HFF-Myc (cell line): Measurements from ENCODE around the gene ITPKC.
"Not testable (repeated sequence)": the region's sequence is repeated elsewhere in the genome, so short reads cannot be mapped to it uniquely, and the experiment has no call there.

Source experiments
- DNase-seq: peaks from one replicate; pipeline ENCODE4 v3.0.0-alpha.2; 2011; ENCODE audit warnings: low read depth; ENCODE audit errors: extremely low read depth
- H3K4me3 ChIP-seq: replicated peaks from 2 replicates; pipeline ENCODE4 v1.5.1; 2011; ENCODE audit warnings: low read depth, mild to moderate bottlenecking, control low read depth, low read length
- TF ChIP-seq, protein P1 (sequence below): IDR thresholded peaks from 2 replicates; pipeline ENCODE4 v1.5.1; 2012; ENCODE audit warnings: mild to moderate bottlenecking, low read depth, low read length, control low read depth; ENCODE audit errors: missing control alignments

The ITPKC gene

DNA sequence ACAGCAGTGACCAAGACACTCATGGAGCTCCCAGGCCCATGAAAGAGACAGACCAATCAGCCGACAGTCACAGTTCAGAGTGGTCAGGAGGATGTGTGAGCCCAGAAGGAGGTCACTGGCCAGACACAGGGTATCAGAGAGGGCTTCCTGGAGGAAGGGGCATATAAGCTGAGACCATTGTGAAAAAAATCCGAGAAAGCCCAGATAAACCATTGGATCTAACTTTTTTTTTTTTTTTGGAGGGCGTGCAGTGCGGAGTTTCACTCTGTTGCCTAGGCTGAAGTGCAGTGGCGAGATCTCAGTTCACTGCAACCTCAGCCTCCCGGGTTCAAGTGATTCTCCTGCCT, 4.2 kb downstream of the ITPKC start:
- TF ChIP-seq, protein P1, sequence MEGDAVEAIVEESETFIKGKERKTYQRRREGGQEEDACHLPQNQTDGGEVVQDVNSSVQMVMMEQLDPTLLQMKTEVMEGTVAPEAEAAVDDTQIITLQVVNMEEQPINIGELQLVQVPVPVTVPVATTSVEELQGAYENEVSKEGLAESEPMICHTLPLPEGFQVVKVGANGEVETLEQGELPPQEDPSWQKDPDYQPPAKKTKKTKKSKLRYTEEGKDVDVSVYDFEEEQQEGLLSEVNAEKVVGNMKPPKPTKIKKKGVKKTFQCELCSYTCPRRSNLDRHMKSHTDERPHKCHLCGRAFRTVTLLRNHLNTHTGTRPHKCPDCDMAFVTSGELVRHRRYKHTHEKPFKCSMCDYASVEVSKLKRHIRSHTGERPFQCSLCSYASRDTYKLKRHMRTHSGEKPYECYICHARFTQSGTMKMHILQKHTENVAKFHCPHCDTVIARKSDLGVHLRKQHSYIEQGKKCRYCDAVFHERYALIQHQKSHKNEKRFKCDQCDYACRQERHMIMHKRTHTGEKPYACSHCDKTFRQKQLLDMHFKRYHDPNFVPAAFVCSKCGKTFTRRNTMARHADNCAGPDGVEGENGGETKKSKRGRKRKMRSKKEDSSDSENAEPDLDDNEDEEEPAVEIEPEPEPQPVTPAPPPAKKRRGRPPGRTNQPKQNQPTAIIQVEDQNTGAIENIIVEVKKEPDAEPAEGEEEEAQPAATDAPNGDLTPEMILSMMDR, result no peak
- DNase-seq, result no peak
- peak overlapping the region; percentile 69 for H3K4me3 ChIP-seq

DNA sequence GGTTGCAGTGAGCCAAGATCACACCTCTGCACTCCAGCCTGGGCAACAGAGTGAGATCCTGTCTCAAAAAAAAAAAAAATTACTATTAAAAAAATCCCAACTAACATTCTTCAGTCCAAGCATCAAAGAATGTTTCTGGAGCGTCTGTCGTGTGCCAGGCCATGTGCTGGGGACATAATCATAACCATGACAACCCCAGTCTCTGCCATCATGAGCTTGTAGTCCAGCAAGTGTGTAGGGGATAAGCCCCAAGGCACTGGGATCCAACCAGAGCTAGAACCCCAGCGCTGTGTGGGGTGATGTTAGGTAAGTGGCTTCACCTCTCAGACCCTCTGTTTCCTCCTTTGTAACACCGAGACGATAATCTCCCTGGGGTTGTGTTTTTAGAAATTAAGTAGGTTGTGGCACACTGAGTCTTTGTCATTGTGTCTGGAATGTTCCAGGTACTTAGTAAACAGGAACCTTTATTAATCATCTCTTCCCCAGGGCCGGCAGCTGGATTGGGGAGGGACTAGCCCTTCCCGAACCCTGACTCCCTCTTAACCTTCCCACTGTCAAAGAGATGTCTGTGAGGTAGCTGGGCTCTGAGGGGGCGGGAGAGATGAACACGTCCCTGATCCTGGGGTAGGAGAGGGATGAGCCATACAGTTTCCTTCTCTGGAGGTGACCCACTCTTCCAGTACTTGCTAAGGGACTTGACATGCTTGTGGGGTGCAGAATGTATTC, 5.2 kb downstream of the ITPKC start:
- TF ChIP-seq, protein P1, result no peak
- DNase-seq, result no peak
- H3K4me3 ChIP-seq, result peak overlapping the region; percentile 19

DNA sequence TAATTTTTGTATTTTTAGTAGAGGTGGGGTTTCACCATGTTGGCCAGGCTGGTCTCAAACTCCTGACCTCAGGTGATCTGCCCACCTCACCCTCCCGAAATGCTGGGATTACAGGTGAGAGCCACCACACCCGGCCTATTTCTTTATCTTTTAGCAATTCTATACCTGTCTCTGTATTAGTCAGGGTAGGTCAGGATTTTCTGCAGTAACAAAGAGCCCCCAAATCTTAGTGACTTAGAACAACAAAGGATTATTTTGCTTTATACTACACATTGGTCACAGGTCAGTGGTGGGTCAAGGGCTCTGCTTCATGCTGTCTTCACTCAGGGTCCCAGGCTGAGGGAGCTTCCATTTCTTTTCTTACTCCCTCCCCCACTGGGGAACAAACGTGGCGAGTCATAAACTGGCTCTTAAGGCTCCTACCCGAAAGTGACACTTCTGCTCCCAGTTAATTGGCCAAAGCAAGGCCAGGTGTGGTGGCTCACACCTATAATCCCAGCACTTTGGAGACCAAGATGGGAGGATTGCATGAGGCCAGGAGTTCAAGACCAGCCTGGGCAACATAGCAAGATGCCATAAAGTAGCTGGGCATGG, 6.8 kb downstream of the ITPKC start:
- DNase-seq, result no peak
- TF ChIP-seq, protein P1, result no peak
- no peak overlapping the region for H3K4me3 ChIP-seq

DNA sequence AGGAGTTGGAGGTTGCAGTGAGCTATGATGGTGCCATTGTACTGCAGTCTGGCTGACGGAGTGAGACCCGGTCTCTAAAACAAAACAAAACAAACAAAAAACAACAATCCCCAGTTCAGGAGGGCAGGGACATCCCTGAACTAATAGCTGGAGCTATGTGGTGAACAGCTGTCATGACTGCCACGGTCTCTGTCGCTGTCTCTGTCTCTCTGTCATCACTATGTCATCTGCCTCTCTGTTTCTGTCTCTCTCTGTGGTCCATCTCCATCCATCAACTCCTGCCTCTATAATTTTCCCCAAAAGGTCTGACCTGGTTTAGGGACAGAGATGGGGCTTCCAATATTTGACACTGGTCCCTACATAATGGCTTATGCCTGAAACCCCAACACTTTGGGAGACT, 7.4 kb downstream of the ITPKC start:
- TF ChIP-seq, protein P1, result no peak
- no peak for DNase-seq
- H3K4me3 ChIP-seq, result no peak overlapping the region

DNA sequence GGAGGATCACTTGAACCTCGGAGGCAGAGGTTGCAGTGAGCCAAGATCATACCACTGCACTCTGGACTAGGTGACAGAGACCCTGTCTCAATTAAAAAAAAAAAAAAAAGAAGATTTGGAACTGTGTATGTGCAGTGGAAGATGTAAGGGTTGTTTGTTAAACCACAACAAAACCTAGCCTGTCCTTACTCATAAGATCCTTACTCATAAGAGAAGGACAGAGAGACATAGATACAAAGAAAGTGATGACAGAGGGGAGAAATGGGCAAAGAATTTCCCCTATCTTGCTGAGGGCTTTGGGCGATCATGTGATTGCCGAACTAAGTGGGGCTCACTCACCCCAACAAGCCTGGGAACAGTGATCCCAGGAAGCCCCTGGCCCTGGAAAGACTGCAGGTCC, 7.9 kb downstream of the ITPKC start:
- no peak for DNase-seq
- H3K4me3 ChIP-seq, result no peak overlapping the region
- TF ChIP-seq, protein P1, result no peak

DNA sequence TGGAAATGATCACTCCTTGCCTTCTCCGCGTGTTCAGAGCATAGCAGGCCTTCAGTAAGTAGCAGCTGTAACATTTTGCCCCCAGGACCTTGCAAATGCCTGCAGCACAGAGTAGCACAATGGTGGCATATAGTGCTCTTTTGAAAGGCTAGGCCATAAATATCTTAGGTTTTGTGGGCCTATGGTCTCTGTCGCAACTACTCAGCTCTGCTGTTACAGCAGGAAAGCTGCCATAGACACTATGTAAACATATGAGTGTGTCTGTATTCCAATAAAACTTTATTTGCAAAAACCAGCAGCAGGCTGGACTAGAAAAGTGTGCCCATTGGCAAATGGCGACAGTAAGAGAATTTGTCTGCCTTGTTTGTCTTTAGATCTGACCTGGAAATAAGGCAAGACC, 9.4 kb downstream of the ITPKC start:
- TF ChIP-seq, protein P1, result no peak
- no peak for DNase-seq
- no peak overlapping the region for H3K4me3 ChIP-seq

DNA sequence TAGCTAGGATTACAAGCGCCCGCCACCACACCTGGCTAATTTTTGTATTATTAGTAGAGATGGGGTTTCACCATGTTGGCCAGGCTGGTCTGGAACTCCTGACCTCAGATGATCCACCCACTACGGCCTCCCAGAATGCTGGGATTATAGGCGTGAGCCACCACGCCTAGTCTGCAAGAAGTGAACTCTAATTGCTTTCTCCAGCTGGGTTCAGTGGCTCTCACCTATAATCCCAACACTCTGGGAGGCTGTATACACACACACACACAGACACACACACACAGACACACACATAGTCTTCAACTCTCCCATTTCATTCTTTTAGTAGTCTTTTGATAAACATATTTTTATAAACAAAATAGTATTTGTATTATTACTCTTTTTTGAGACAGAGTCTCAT, 13.2 kb downstream of the ITPKC start:
- DNase-seq, H3K4me3 ChIP-seq: not testable (repeated sequence)

DNA sequence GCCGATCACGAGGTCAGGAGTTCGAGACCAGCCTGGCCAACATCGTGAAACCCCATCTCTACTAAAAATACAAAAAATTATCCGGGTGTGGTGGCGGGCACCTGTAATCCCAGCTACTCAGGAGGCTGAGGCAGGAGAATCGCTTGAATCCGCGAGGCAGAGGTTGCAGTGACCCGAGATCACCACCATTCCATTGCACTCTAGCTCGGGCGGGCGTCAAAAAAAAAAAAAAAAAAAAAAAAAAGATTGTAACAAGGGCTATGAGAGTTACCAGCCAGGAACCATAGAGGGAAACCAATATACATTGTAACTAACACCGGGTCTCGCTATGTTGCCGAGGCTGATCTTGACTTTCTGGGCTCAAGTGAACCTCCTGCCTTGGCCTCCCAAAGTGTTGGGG, 15.4 kb downstream of the ITPKC start:
- H3K4me3 ChIP-seq, DNase-seq: not testable (repeated sequence)
